ENCODE results near the gene NPIPA3. TPM values are rescaled to one million over a fixed set of nuclear protein-coding genes. Genes with fewer than 3 reads are reported as not detected.

The NPIPA3 gene
- total RNA-seq, 3 donors from 2014 or later: 1.1 to 3.4 TPM; not detected in 1

Other genes with a start within 250 kb of the NPIPA3 start
- gene PARN, start 73.2 kb upstream of the NPIPA3 start, total RNA-seq: 10 to 100 TPM; 31.5 to 34.0 (median 33.3) TPM
- 10 to 100 TPM; 59.4 to 71.1 (median 61.6) TPM for gene BFAR, start 70.5 kb upstream of the NPIPA3 start, total RNA-seq
- gene PLA2G10, start 9.1 kb upstream of the NPIPA3 start, total RNA-seq: 10 to 100 TPM; 20.9 to 53.1 (median 48.6) TPM
- 1 to 10 TPM; 3.9 to 8.8 (median 4.9) TPM for gene NPIPA2, start 39.1 kb downstream of the NPIPA3 start, total RNA-seq
- gene NOMO1, start 130.3 kb downstream of the NPIPA3 start, total RNA-seq: 10 to 100 TPM; 78.4 to 93.1 (median 82.5) TPM
- gene NPIPA1, start 234.0 kb downstream of the NPIPA3 start, total RNA-seq: 100 to 1,000 TPM in 1 of 3 donors, 10 to 100 TPM in 2; 61.6 to 149 (median 96.3) TPM